DOHH2 (cell line): Measurements from ENCODE around the gene IMMP1L.

Source experiments
- H3F3A ChIP-seq: fragments of 200-600 bp; sonication (generic), shearing (Covaris generic); 2 replicates; pipeline ENCODE4 v1.6.0; 2016; ENCODE audit warnings: antibody characterized with exemption, mild to moderate bottlenecking; ENCODE audit not compliant: control insufficient read depth, insufficient read depth
- H3K27ac ChIP-seq: fragments of 200-600 bp; sonication (generic); 2 replicates; pipeline ENCODE4 v1.5.1; 2014; ENCODE audit warnings: low read depth, mild to moderate bottlenecking, low read length, moderate library complexity
- H3K27me3 ChIP-seq: fragments of 200-600 bp; sonication (generic); 2 replicates; pipeline ENCODE4 v1.6.1; 2014; ENCODE audit warnings: mild to moderate bottlenecking, low read length, mixed read lengths; ENCODE audit not compliant: control insufficient read depth
- H3K36me3 ChIP-seq: fragments of 200-600 bp; sonication (generic); 2 replicates; pipeline ENCODE4 v1.6.1; 2014; ENCODE audit warnings: mild to moderate bottlenecking, low read length, moderate library complexity, mixed read lengths; ENCODE audit not compliant: control insufficient read depth
- H3K4me1 ChIP-seq: fragments of 200-600 bp; sonication (generic); 2 replicates; pipeline ENCODE4 v1.6.1; 2014; ENCODE audit warnings: mild to moderate bottlenecking, low read length, mixed read lengths; ENCODE audit not compliant: control insufficient read depth
- H3K4me2 ChIP-seq: fragments of 200-600 bp; sonication (generic); 2 replicates; pipeline ENCODE4 v1.6.0; 2014; ENCODE audit warnings: mild to moderate bottlenecking, low read length, moderate library complexity
- H3K4me3 ChIP-seq: fragments of 200-600 bp; sonication (generic); 2 replicates; pipeline ENCODE4 v1.5.1; 2014; ENCODE audit warnings: mild to moderate bottlenecking, low read length, mixed read lengths
- H3K79me2 ChIP-seq: fragments of 200-600 bp; sonication (generic); 2 replicates; pipeline ENCODE4 v1.6.1; 2014; ENCODE audit warnings: mild to moderate bottlenecking, low read length, mixed read lengths; ENCODE audit not compliant: control insufficient read depth
- H3K9me2 ChIP-seq: fragments of 200-600 bp; sonication (generic); replicated peaks from 2 replicates; pipeline ENCODE4 v1.6.1; 2014; ENCODE audit warnings: mild to moderate bottlenecking, low read length, mixed read lengths; ENCODE audit not compliant: control insufficient read depth
- H3K9me3 ChIP-seq: fragments of 200-600 bp; sonication (generic); 2 replicates; pipeline ENCODE4 v1.6.1; 2014; ENCODE audit warnings: antibody characterized with exemption, low read length, mixed read lengths; ENCODE audit not compliant: control insufficient read depth, insufficient read depth
- H4K20me1 ChIP-seq: fragments of 200-600 bp; sonication (generic); 2 replicates; pipeline ENCODE4 v1.6.0; 2014; ENCODE audit warnings: low read depth, mild to moderate bottlenecking, antibody characterized with exemption, low read length, moderate library complexity; ENCODE audit not compliant: control insufficient read depth, insufficient read depth
- EZH2phosphoT487 ChIP-seq: fragments of 200-600 bp; sonication (generic); IDR thresholded peaks from 2 replicates; pipeline ENCODE4 v1.6.1; 2017; ENCODE audit warnings: borderline replicate concordance, mild to moderate bottlenecking, antibody characterized with exemption, low read length, moderate library complexity, mixed read lengths
- TF ChIP-seq, protein P1 (sequence below): fragments of 200-600 bp; sonication (generic); IDR thresholded peaks from one replicate; pipeline ENCODE4 v1.5.1; 2014; ENCODE audit warnings: antibody characterized with exemption, mild to moderate bottlenecking, low read depth, low read length; ENCODE audit not compliant: poor library complexity, severe bottlenecking

The IMMP1L gene

GRCh38 chr11:31449040-31449439 lies 60.4 kb downstream of the IMMP1L start:
- Histone ChIP-seq H3K36me3 (peaks cover 11% of the 10 kb centered on the region), H3K4me1 (0 out of 2 replicates have a peak, but pooled peaks cover 3% of the 10 kb centered on the region), H3K4me3 (no peak overlapping the region), H3K9me3 (no peaks in the 10 kb centered on the region), H3K9me2 (no peaks in the 10 kb centered on the region), H3K4me2 (no peak overlapping the region), H3F3A (no peaks in the 10 kb centered on the region), H3K27me3 (no peaks in the 10 kb centered on the region), H4K20me1 (no peaks in the 10 kb centered on the region), H3K79me2 (no peaks in the 10 kb centered on the region), H3K27ac (no peak overlapping the region)
- no peak for TF ChIP-seq EZH2phosphoT487
- TF ChIP-seq, protein P1, sequence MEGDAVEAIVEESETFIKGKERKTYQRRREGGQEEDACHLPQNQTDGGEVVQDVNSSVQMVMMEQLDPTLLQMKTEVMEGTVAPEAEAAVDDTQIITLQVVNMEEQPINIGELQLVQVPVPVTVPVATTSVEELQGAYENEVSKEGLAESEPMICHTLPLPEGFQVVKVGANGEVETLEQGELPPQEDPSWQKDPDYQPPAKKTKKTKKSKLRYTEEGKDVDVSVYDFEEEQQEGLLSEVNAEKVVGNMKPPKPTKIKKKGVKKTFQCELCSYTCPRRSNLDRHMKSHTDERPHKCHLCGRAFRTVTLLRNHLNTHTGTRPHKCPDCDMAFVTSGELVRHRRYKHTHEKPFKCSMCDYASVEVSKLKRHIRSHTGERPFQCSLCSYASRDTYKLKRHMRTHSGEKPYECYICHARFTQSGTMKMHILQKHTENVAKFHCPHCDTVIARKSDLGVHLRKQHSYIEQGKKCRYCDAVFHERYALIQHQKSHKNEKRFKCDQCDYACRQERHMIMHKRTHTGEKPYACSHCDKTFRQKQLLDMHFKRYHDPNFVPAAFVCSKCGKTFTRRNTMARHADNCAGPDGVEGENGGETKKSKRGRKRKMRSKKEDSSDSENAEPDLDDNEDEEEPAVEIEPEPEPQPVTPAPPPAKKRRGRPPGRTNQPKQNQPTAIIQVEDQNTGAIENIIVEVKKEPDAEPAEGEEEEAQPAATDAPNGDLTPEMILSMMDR, result no peak

DNA sequence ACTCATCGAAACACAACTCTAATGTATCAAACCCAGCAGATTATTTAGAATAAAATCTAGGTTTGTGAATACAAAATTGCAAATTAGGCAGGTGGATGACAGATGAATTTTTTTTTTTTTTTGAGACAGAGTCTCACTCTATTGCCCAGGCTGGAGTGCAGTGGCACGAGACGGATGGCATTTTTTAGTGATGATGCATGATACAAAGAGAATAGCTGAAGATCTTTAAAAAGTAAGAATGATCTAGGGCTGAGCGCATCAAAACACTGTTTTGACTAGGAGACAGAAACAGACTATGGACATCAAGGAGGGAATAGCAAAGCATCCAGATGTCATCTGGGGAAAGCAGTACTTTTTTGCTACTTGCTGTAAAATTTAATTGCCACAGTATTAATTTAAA lies 63.8 kb downstream of the IMMP1L start:
- no peaks in the 10 kb centered on the region for H3K9me3 ChIP-seq
- H3K79me2 ChIP-seq, result no peaks in the 10 kb centered on the region

DNA sequence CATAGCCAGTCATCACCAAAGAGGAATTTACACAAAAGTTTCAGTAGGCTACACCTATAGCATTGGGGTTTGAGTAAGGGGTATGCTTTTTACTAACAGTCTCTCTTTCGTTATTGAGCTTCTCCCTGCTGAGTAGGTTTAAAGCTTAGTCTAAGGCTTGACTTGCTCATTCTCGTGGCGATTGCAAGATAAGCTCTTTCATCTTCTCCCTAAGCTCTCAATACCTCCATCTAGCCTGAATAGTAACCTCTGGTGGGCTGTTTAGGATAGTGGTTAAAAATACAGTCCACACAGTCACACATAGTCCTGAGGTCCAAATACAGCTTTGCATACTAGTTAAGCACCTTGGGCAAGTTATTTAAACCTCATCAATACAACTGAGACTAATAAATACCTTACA lies 65.6 kb downstream of the IMMP1L start:
- Histone ChIP-seq H3K9me2 (no peaks in the 10 kb centered on the region), H4K20me1 (no peaks in the 10 kb centered on the region), H3K9me3 (no peaks in the 10 kb centered on the region), H3F3A (no peaks in the 10 kb centered on the region), H3K4me1 (no peaks in the 10 kb centered on the region), H3K27me3 (no peaks in the 10 kb centered on the region), H3K79me2 (no peaks in the 10 kb centered on the region), H3K27ac (no peak overlapping the region), H3K36me3 (peaks cover 7% of the 10 kb centered on the region), H3K4me2 (no peak overlapping the region), H3K4me3 (no peak overlapping the region)
- TF ChIP-seq EZH2phosphoT487, result no peak
- TF ChIP-seq, protein P1, result no peak

More for the DNA sequence above, 63.8 kb downstream of the IMMP1L start:
- Histone ChIP-seq H3K27ac (no peak overlapping the region), H4K20me1 (no peaks in the 10 kb centered on the region), H3K4me3 (no peak overlapping the region), H3K27me3 (no peaks in the 10 kb centered on the region), H3K9me2 (no peaks in the 10 kb centered on the region), H3K4me2 (no peak overlapping the region), H3F3A (no peaks in the 10 kb centered on the region), H3K4me1 (0 out of 2 replicates have a peak, but pooled peaks cover 3% of the 10 kb centered on the region), H3K36me3 (peaks cover 11% of the 10 kb centered on the region)
- TF ChIP-seq, protein P1, result no peak
- TF ChIP-seq EZH2phosphoT487, result no peak

- Histone ChIP-seq H3K9me2 (no peaks in the 10 kb centered on the region), H3F3A (no peaks in the 10 kb centered on the region), H3K4me3 (no peak overlapping the region), H4K20me1 (no peaks in the 10 kb centered on the region), H3K27ac (no peak overlapping the region), H3K9me3 (no peaks in the 10 kb centered on the region), H3K36me3 (peaks cover under 1% of the 10 kb centered on the region; the same call in 1 of the 2 replicates), H3K4me1 (no peaks in the 10 kb centered on the region), H3K79me2 (no peaks in the 10 kb centered on the region), H3K27me3 (no peaks in the 10 kb centered on the region), H3K4me2 (no peak overlapping the region)
- no peak for TF ChIP-seq EZH2phosphoT487
- TF ChIP-seq, protein P1, result no peak
These were observed 67.3 kb downstream of the IMMP1L start for GRCh38 chr11:31442086-31442485.
